ENCODE data around the gene SFT2D1.
"Not testable (repeated sequence)": the region's sequence is repeated elsewhere in the genome, so short reads cannot be mapped to it uniquely, and the experiment has no call there.

SFT2D1 gene

GRCh38 chr6:166342349-166343149 lies at the start of gene SFT2D1:
Gene SFT2D1, minus strand, starts transcription at chr6:166342545. Its CDS starts 64 bp downstream, at chr6:166342481.
- Histone ChIP-seq H3K36me3 (replicated peaks) (peaks cover 2% of the 10 kb centered on the region), H3K27ac (peak within 1 kb of the TSS; percentile 90), H3K4me3 (ENCODE audit: low read depth, low read length) (peak within 1 kb of the TSS; percentile 98), H3K27me3 (replicated peaks) (no peaks in the 10 kb centered on the region)
- TF ChIP-seq CTCF (IDR thresholded peaks at IDR 0.05; ENCODE audit: low read depth, low read length, missing control alignments): no peak
- DNase-seq: peak; percentile 78
- in situ Hi-C loops (cut with HindIII; ENCODE audit: low pct_ligation_motif_present, low sequenced_read_pairs): no loop called here

GRCh38 chr6:166389119-166389518 lies 46.8 kb upstream of the SFT2D1 start:
- TF ChIP-seq CTCF (IDR thresholded peaks at IDR 0.05; ENCODE audit: low read depth, low read length, missing control alignments): no peak
- no peaks in the 10 kb centered on the region for H3K27me3 ChIP-seq (replicated peaks)
- in situ Hi-C loops (cut with HindIII; ENCODE audit: low pct_ligation_motif_present, low sequenced_read_pairs): loop anchor here (25.0 kb wide), 1 partner anchor 102 kb away; no protein-coding TSS in a partner anchor
- no peak overlapping the region for H3K27ac ChIP-seq
- no peak for DNase-seq
- no peaks in the 10 kb centered on the region for H3K36me3 ChIP-seq (replicated peaks)
- no peak overlapping the region for H3K4me3 ChIP-seq (ENCODE audit: low read depth, low read length)

- H3K27ac ChIP-seq: no peak overlapping the region
- H3K27me3 ChIP-seq (replicated peaks): no peaks in the 10 kb centered on the region
- DNase-seq: no peak
- H3K4me3 ChIP-seq (ENCODE audit: low read depth, low read length): no peak overlapping the region
- in situ Hi-C loops (cut with HindIII; ENCODE audit: low pct_ligation_motif_present, low sequenced_read_pairs): loop anchor here (25.0 kb wide), 1 partner anchor 101 kb away; no protein-coding TSS in a partner anchor
- H3K36me3 ChIP-seq (replicated peaks): no peaks in the 10 kb centered on the region
- no peak for TF ChIP-seq CTCF (IDR thresholded peaks at IDR 0.05; ENCODE audit: low read depth, low read length, missing control alignments)
These were observed 46.1 kb upstream of the SFT2D1 start for GRCh38 chr6:166388290-166389004.

- no peak for TF ChIP-seq CTCF (IDR thresholded peaks at IDR 0.05; ENCODE audit: low read depth, low read length, missing control alignments)
- H3K27ac ChIP-seq: no peak overlapping the region
- no peaks in the 10 kb centered on the region for H3K36me3 ChIP-seq (replicated peaks)
- H3K27me3 ChIP-seq (replicated peaks): no peaks in the 10 kb centered on the region
- no peak overlapping the region for H3K4me3 ChIP-seq (ENCODE audit: low read depth, low read length)
- in situ Hi-C loops (cut with HindIII; ENCODE audit: low pct_ligation_motif_present, low sequenced_read_pairs): loop anchor here (25.0 kb wide), 1 partner anchor 100 kb away; no protein-coding TSS in a partner anchor
- DNase-seq: no peak
These were observed 45.4 kb upstream of the SFT2D1 start for GRCh38 chr6:166387642-166388289.

GRCh38 chr6:166387098-166387497 lies 44.8 kb upstream of the SFT2D1 start:
- H3K27ac ChIP-seq; H3K4me3 ChIP-seq (ENCODE audit: low read depth, low read length); H3K36me3 ChIP-seq (replicated peaks); DNase-seq; H3K27me3 ChIP-seq (replicated peaks): not testable (repeated sequence)
- in situ Hi-C loops (cut with HindIII; ENCODE audit: low pct_ligation_motif_present, low sequenced_read_pairs): loop anchor here (25.0 kb wide), 1 partner anchor 100 kb away; no protein-coding TSS in a partner anchor

- Histone ChIP-seq H3K27me3 (replicated peaks) (no peaks in the 10 kb centered on the region), H3K27ac (no peak overlapping the region), H3K4me3 (ENCODE audit: low read depth, low read length) (no peak overlapping the region), H3K36me3 (replicated peaks) (no peaks in the 10 kb centered on the region)
- in situ Hi-C loops (cut with HindIII; ENCODE audit: low pct_ligation_motif_present, low sequenced_read_pairs): loop anchor here (25.0 kb wide), 1 partner anchor 99 kb away; no protein-coding TSS in a partner anchor
- TF ChIP-seq CTCF (IDR thresholded peaks at IDR 0.05; ENCODE audit: low read depth, low read length, missing control alignments): no peak
- no peak for DNase-seq
These were observed 43.8 kb upstream of the SFT2D1 start for GRCh38 chr6:166386111-166386510.

All from brain microvascular endothelial cell (primary cell).